Esophagus squamous epithelium (tissue), 4 donors: ENCODE data around the gene NVL.

ENCODE experiments used
- CTCF ChIP-seq, 6 experiments: fragments of 450-650 bp in 4 of 6; fragments of 200-600 bp in 2 of 6; sonication (generic) in 2 of 6; IDR thresholded peaks; one replicate each; pipeline ENCODE4 v1.5.1; 2016 to 2019; ENCODE audit warnings: antibody characterized with exemption in 6 of 6, mild to moderate bottlenecking in 4 of 6, moderate library complexity in 4 of 6
- POLR2A ChIP-seq, 4 donors: fragments of 450-650 bp; IDR thresholded peaks; one replicate each; pipeline ENCODE4 v1.6.1; 2017; ENCODE audit warnings: antibody characterized with exemption in 4 of 4, mild to moderate bottlenecking in 4 of 4, moderate library complexity in 3 of 4

- TF ChIP-seq CTCF (IDR thresholded peaks at IDR 0.05): no peak
- no peak for TF ChIP-seq POLR2A (IDR thresholded peaks at IDR 0.05)
These were observed 28.3 kb upstream of the NVL start for GRCh38 chr1:224358237-224358636.
